GM19025 (cell line): Measurements from ENCODE around the gene FAM9C.

Experiments used
- ATAC-seq: cut with Tn5 transposase; IDR thresholded peaks from one replicate; pipeline ENCODE4 v1.9.1; 2021; ENCODE audit warnings: mild to moderate bottlenecking, low read depth, moderate library complexity; ENCODE audit not compliant: unreplicated experiment

FAM9C gene

DNA sequence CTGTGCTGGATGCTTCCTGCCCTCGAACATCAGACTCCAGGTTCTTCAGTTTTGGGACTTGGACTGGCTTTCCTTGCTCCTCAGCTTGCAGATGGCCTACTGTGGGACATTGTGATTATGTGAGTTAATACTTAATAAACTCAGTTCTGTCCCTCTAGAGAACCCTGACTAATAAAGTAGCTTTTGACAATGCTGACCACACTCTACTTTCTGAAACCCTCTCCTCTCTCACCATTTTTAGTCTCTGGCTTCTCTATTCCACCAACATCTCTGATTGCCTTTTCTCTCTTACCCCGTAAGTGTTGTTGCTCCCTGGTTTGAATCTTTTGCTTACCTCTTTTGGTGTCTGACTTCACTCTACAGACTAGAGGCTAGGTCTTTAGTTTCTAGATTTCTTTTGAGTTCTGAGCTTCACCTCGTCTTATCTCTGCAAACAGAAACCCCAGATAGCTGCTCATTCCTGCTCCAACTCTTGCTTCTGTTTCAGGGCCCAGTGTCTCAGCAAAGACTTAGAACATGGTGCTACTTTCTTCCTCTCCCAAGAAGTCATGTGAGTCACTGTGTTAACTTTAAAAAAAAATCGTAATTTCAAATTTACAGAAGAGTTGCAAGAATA lies 58.1 kb downstream of the FAM9C start:
- ATAC-seq = no peak
